Endothelial cell of umbilical vein (primary cell): ENCODE results near the gene SCTR. TPM values are rescaled to one million over a fixed set of nuclear protein-coding genes. Genes with fewer than 3 reads are reported as not detected.
A peak's percentile ranks its signal among the peaks of the same experiment; 100 is the strongest.

Experiments
- BruUV-seq: library from RNA; stranded (reverse); fragments of 400-500 nt; replicated peaks from 2 replicates; lab custom pipeline; 2021; lab: Mats Ljungman, UMichigan
- CTCF ChIA-PET: fragments of 300-600, 350-600 bp; sonication (Branson Sonifier 250); formaldehyde crosslinking; loops from one replicate; lab custom pipeline; 2021; ENCODE audit warnings: antibody characterized with exemption, inconsistent platforms; lab: Charles Lee
- POLR2A ChIA-PET: fragments of 300-600, 350-600 bp; sonication (Branson Sonifier 250); formaldehyde crosslinking; loops from one replicate; lab custom pipeline; 2021; ENCODE audit warnings: antibody characterized with exemption, inconsistent platforms; lab: Charles Lee
- DNase-seq: peaks from one replicate; pipeline ENCODE4 v3.0.0-alpha.2; 2011; ENCODE audit warnings: low read depth, low spot score
- FAIRE-seq: peaks from 2 replicates; lab custom pipeline; 2011; peaks lifted over from hg19 to GRCh38; lab: Jason Lieb, UNC
- H2AFZ ChIP-seq: 2 replicates; pipeline ENCODE4 v1.6.0; 2012; ENCODE audit warnings: low read depth, low read length, control low read depth, inconsistent platforms
- H3K27ac ChIP-seq: 2 replicates; pipeline ENCODE4 v1.5.1; 2011; ENCODE audit warnings: low read depth, mild to moderate bottlenecking, control low read depth, low read length, moderate library complexity; ENCODE audit not compliant: insufficient read depth
- H3K27me3 ChIP-seq, 2 experiments: 2 replicates each; pipeline versions ENCODE4 v1.6.0 to v1.6.1; 2011; ENCODE audit warnings: low read length in 2 of 2, mixed read lengths in 1 of 2; ENCODE audit not compliant: control insufficient read depth in 2 of 2, insufficient read depth in 2 of 2
- H3K36me3 ChIP-seq, 2 experiments: 2 replicates in 1 of 2; 3 replicates in 1 of 2; pipeline ENCODE4 v1.5.1; 2011; ENCODE audit warnings: low read length in 2 of 2, mild to moderate bottlenecking in 1 of 2, moderate library complexity in 1 of 2; ENCODE audit not compliant: control insufficient read depth in 2 of 2, insufficient read depth in 2 of 2; ENCODE audit errors: extremely low read depth in 1 of 2
- H3K4me1 ChIP-seq: 3 replicates; pipeline ENCODE4 v1.5.1; 2011; ENCODE audit warnings: mild to moderate bottlenecking, low read length; ENCODE audit not compliant: control insufficient read depth, insufficient read depth; ENCODE audit errors: extremely low read depth
- H3K4me2 ChIP-seq: 2 replicates; pipeline ENCODE4 v1.6.1; 2011; ENCODE audit warnings: low read length, control low read depth, mixed read lengths; ENCODE audit not compliant: insufficient read depth
- H3K4me3 ChIP-seq, 3 experiments: fragments of 200-600 bp in 1 of 3; sonication (generic), shearing (Covaris generic) in 1 of 3; replicated peaks in 1 of 3; 2 replicates each; pipeline ENCODE4 v1.5.1; 2011 to 2016; ENCODE audit warnings: control low read depth in 3 of 3, low read length in 3 of 3, mild to moderate bottlenecking in 2 of 3, inconsistent platforms in 1 of 3, low read depth in 1 of 3, moderate library complexity in 1 of 3; ENCODE audit not compliant: insufficient read depth in 1 of 3
- H3K79me2 ChIP-seq: 2 replicates; pipeline ENCODE4 v1.6.0; 2012; ENCODE audit warnings: low read length, inconsistent platforms; ENCODE audit not compliant: control insufficient read depth, insufficient read depth
- H3K9ac ChIP-seq: replicated peaks from 2 replicates; pipeline ENCODE3; 2011; ENCODE audit warnings: low read length, control low read depth; ENCODE audit not compliant: insufficient read depth; ENCODE audit errors: extremely low read depth
- H3K9me1 ChIP-seq: replicated peaks from 3 replicates; pipeline ENCODE4 v1.6.0; 2011; ENCODE audit warnings: mild to moderate bottlenecking, low read length; ENCODE audit not compliant: control insufficient read depth, insufficient read depth; ENCODE audit errors: extremely low read depth
- H3K9me3 ChIP-seq: replicated peaks from 2 replicates; pipeline ENCODE4 v1.5.1; 2012; ENCODE audit warnings: low read length, inconsistent platforms; ENCODE audit not compliant: control insufficient read depth, insufficient read depth
- H4K20me1 ChIP-seq: replicated peaks from 2 replicates; pipeline ENCODE3; 2011; ENCODE audit warnings: mild to moderate bottlenecking, low read length; ENCODE audit not compliant: control insufficient read depth, insufficient read depth; ENCODE audit errors: extremely low read depth
- FOS ChIP-seq: IDR thresholded peaks from 2 replicates; pipeline ENCODE4 v1.6.1; 2011; ENCODE audit warnings: mild to moderate bottlenecking, low read length, moderate library complexity, borderline replicate concordance; ENCODE audit not compliant: insufficient read depth
- GATA2 ChIP-seq: IDR thresholded peaks from 2 replicates; pipeline ENCODE4 v1.7.0; 2011; ENCODE audit warnings: low read depth, mild to moderate bottlenecking, moderate library complexity, mixed read lengths, low read length; ENCODE audit not compliant: insufficient read length, insufficient read depth
- JUN ChIP-seq: IDR thresholded peaks from 2 replicates; pipeline ENCODE4 v1.6.1; 2011; ENCODE audit warnings: borderline replicate concordance, low read depth; ENCODE audit not compliant: insufficient read length, insufficient read depth
- MYC ChIP-seq: IDR thresholded peaks from one replicate; pipeline ENCODE4 v1.6.1; 2011; ENCODE audit warnings: mild to moderate bottlenecking, low read depth, low read length
- POLR2A ChIP-seq: IDR thresholded peaks from 2 replicates; pipeline ENCODE4 v1.6.1; 2012; ENCODE audit warnings: low read depth, mild to moderate bottlenecking, control low read depth, low read length
- POLR2AphosphoS5 ChIP-seq: IDR thresholded peaks from 2 replicates; pipeline ENCODE4 v1.6.1; 2012; ENCODE audit warnings: low read depth, mild to moderate bottlenecking, control low read depth, low read length, moderate library complexity; ENCODE audit not compliant: insufficient read depth
- dilution Hi-C: fragments of 300-500 bp; cut with MboI; formaldehyde crosslinking; loops from one replicate; pipeline ENCODE4 v1.15.0; 2019; ENCODE audit warnings: low sequenced_read_pairs; ENCODE audit not compliant: extremely low pct_ligation_motif_present
- intact Hi-C: fragments of 100-400 bp; cut with micrococcal nuclease; formaldehyde crosslinking; loops from one replicate; pipeline ENCODE4 v1.10.0; 2022
- polyA plus RNA-seq, 4 experiments: library from polyadenylated mRNA; depleted of rRNA in 3 of 4; stranded (reverse) in 3 of 4; unstranded in 1 of 4; fragments of >200 nt; gene quantifications; 2 replicates each; pipeline versions ENCODE4 v1.2.1 to v1.2.3, GENCODE V29; 2011 to 2012; ENCODE audit warnings: missing spikeins in 1 of 4
- total RNA-seq: library from RNA; stranded (reverse); gene quantifications from 2 replicates; pipeline ENCODE4 v1.2.3, GENCODE V29; 2021
- TF ChIP-seq, protein P1 (sequence below), 2 donors: IDR thresholded peaks; 1 replicate in 1 of 2; 2 replicates in 1 of 2; pipeline ENCODE4 v1.5.1; 2011; ENCODE audit warnings: low read length in 2 of 2, mild to moderate bottlenecking in 2 of 2, moderate library complexity in 2 of 2, control low read depth in 1 of 2, inconsistent platforms in 1 of 2, low read depth in 1 of 2; ENCODE audit not compliant: insufficient read depth in 1 of 2; ENCODE audit errors: extremely low read depth in 1 of 2
- TF ChIP-seq, protein P2 (sequence below): IDR thresholded peaks from 2 replicates; pipeline ENCODE4 v1.6.1; 2011; ENCODE audit not compliant: insufficient read depth, insufficient read length

The SCTR gene
- total and polyA plus RNA-seq, 2 donors (not counting 3 experiments of a cell fraction or from before 2014, with no cell fraction given) = not detected

DNA sequence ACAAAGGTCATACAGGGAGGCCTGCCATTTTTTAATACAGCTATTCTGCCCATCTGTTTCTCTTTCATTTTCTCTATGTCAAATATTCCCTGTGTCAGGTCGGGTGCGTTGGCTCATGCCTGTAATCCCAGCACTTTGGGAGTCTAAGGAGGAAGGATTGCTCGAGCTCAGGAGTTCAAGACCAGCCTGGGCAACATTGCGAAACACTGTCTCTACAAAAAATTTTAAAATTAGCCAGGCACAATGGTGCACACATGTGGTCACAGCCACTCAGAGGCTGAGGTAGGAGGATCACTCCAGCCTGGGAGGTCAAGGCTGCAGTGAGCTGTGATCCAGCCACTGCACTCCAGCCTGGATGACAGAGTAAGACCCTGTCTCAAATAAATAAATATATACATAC lies 57.9 kb downstream of the SCTR start:
- Histone ChIP-seq H3K4me2 (no peak overlapping the region), H2AFZ (no peak overlapping the region), H3K27me3 (peaks cover 0 to 3% of the 10 kb centered on the region in 2 experiments), H4K20me1 (no peaks in the 10 kb centered on the region), H3K4me3 (no peak overlapping the region), H3K27ac (no peak overlapping the region), H3K9ac (no peak overlapping the region), H3K4me1 (no peaks in the 10 kb centered on the region), H3K36me3 (no peaks in the 10 kb centered on the region), H3K79me2 (no peaks in the 10 kb centered on the region), H3K9me3 (no peaks in the 10 kb centered on the region), H3K9me1 (no peaks in the 10 kb centered on the region)
- BruUV-seq = no TSS peak
- ChIA-PET CTCF (interaction anchor here (1.6 to 3.0 kb wide), 2 partner anchors 10 kb away, joined by 8 to 13 read pairs; no protein-coding TSS in a partner anchor), POLR2A (no interaction called here)
- TF ChIP-seq POLR2AphosphoS5 (no peak), MYC (no peak), JUN (no peak), POLR2A (no peak)
- TF ChIP-seq, protein P1, sequence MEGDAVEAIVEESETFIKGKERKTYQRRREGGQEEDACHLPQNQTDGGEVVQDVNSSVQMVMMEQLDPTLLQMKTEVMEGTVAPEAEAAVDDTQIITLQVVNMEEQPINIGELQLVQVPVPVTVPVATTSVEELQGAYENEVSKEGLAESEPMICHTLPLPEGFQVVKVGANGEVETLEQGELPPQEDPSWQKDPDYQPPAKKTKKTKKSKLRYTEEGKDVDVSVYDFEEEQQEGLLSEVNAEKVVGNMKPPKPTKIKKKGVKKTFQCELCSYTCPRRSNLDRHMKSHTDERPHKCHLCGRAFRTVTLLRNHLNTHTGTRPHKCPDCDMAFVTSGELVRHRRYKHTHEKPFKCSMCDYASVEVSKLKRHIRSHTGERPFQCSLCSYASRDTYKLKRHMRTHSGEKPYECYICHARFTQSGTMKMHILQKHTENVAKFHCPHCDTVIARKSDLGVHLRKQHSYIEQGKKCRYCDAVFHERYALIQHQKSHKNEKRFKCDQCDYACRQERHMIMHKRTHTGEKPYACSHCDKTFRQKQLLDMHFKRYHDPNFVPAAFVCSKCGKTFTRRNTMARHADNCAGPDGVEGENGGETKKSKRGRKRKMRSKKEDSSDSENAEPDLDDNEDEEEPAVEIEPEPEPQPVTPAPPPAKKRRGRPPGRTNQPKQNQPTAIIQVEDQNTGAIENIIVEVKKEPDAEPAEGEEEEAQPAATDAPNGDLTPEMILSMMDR (IDR thresholded peaks at IDR 0.05; ENCODE audit: extremely low read depth in 1 of 2, insufficient read depth in 1 of 2, low read depth in 1 of 2, low read length in 2 of 2) = no peak
- TF ChIP-seq, protein P2, sequence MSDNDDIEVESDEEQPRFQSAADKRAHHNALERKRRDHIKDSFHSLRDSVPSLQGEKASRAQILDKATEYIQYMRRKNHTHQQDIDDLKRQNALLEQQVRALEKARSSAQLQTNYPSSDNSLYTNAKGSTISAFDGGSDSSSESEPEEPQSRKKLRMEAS = no peak
- FAIRE-seq (peak; percentile 40), DNase-seq (no peak)
- intact Hi-C loops (no loop called here), dilution Hi-C loops (no loop called here)

DNA sequence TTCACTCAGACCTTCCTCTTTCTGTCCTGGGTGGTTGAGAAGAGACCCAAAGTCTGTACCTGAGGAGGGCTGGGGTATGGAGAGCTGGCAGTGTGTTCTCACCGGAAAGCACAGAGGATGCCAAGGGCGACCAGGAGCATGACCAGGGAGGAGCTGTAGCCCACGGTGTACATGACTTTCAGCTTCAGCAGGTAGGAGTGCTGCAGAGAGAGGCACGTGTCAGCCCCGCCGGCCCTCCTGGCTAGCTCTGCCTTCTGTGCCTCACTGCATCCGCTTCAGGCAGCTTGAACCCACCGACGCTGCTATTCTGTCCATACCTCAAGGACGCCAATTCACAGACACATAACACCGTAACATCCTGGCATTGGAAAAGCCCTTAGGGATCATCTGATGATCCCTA lies 58.6 kb downstream of the SCTR start:
- Histone ChIP-seq H3K79me2 (no peaks in the 10 kb centered on the region), H2AFZ (no peak overlapping the region), H3K36me3 (no peaks in the 10 kb centered on the region), H3K9me3 (no peaks in the 10 kb centered on the region), H3K9ac (no peak overlapping the region), H3K4me1 (no peaks in the 10 kb centered on the region), H3K4me2 (no peak overlapping the region), H3K27ac (no peak overlapping the region), H3K27me3 (peaks cover 0 to 3% of the 10 kb centered on the region in 2 experiments), H3K4me3 (no peak overlapping the region), H3K9me1 (no peaks in the 10 kb centered on the region), H4K20me1 (no peaks in the 10 kb centered on the region)
- no TSS peak for BruUV-seq
- ChIA-PET CTCF (interaction anchor here (3.0 kb wide), 1 partner anchor 11 kb away, joined by 13 read pairs; no protein-coding TSS in a partner anchor), POLR2A (no interaction called here)
- no peak for FAIRE-seq
- TF ChIP-seq JUN (no peak), POLR2AphosphoS5 (no peak), GATA2 (no peak), FOS (no peak)
- TF ChIP-seq, protein P1 (IDR thresholded peaks at IDR 0.05; ENCODE audit: extremely low read depth in 1 of 2, insufficient read depth in 1 of 2, low read depth in 1 of 2, low read length in 2 of 2) = no peak
- no peak for DNase-seq
- dilution Hi-C loops (no loop called here), intact Hi-C loops (no loop called here)
